NK-92 (cell line): ENCODE results near the gene AGBL4.
"Not testable (repeated sequence)": the region's sequence is repeated elsewhere in the genome, so short reads cannot be mapped to it uniquely, and the experiment has no call there.

Source experiments
- DNase-seq: peaks from one replicate; lab custom pipeline; 2025; ENCODE audit not compliant: unreplicated experiment; lab: John Stamatoyannopoulos, UW

AGBL4 gene

GRCh38 chr1:50023292-50024159, at the start of gene AGBL4:
TSS of gene AGBL4 (minus strand) at chr1:50023954.
- DNase-seq = no peak

GRCh38 chr1:50066806-50067205, 43.1 kb upstream of the AGBL4 start:
- no peak for DNase-seq

GRCh38 chr1:50060279-50060678, 36.5 kb upstream of the AGBL4 start:
- no peak for DNase-seq

- no peak for DNase-seq
Measured at GRCh38 chr1:50048791-50049190, 25.0 kb upstream of the AGBL4 start.

- DNase-seq = no peak
Measured at GRCh38 chr1:50047916-50048694, 24.4 kb upstream of the AGBL4 start.

DNA sequence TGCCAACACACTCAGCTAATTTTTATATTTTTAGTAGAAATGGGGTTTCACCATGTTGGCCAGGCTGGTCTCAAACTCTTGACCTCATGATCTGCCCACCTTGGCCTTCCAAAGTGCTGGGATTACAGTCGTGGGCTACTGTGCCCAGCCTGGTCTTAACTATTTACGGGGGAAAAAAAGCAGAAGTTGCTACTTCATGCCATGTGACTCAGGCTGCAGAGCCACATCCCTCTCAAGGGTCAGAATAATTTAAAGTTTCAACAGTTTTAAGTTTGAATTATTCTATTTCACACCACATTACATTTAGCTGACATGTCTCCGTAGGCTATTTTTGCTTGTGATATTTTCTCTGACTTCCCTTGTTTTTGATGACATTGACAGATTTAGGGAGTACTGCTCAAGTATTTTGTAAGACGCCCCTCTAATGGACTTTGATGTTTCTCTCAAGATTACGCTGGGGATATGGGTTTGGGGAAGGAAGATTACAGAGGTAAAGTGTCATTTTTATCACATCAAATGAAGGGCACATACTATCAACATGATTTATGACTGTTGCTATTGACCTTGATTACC, 14.6 kb upstream of the AGBL4 start:
- DNase-seq = no peak

GRCh38 chr1:50027794-50028193, 4.0 kb upstream of the AGBL4 start:
- no peak for DNase-seq

- DNase-seq = no peak
Measured at GRCh38 chr1:49995734-49996133, 28.0 kb downstream of the AGBL4 start.

DNA sequence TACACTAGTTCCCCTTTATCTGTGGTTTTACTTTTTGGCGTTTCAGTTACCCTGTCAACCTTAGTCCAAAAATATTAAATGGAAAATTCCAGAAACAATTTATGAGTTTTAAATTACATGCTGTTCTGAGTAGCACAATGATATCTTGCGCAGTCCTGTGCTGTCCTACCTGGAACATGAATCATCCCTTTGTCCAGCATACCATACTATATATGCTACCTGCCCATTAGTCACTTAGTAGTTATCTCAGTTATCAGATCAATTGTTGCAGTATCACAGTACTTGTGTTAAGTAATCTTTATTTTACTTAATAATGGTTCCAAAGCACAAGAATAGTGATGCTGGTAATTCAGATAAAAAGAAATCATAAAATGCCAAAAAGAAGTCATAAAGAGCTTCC, 52.7 kb downstream of the AGBL4 start:
- no peak for DNase-seq

DNA sequence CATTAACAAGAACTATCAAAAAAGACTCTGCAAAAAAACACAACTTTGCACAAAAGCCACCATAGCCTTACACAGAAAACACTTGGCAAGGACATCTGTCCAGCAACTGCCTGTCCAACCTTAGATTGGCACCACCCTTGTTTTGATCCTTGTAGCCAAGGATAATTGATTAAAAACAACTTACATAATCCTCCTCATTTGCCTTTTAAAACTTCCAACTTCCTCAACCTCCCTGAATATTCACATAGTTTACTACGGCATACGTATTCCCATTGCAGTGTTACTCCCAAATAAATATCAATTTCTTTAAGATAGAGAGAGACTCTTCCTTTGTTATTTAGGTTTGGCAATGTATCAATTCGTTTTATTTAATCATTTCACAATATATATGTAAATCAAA, 72.4 kb downstream of the AGBL4 start:
- DNase-seq = no peak

- DNase-seq = not testable (repeated sequence)
Measured at GRCh38 chr1:49915301-49915700, 108.5 kb downstream of the AGBL4 start.

DNA sequence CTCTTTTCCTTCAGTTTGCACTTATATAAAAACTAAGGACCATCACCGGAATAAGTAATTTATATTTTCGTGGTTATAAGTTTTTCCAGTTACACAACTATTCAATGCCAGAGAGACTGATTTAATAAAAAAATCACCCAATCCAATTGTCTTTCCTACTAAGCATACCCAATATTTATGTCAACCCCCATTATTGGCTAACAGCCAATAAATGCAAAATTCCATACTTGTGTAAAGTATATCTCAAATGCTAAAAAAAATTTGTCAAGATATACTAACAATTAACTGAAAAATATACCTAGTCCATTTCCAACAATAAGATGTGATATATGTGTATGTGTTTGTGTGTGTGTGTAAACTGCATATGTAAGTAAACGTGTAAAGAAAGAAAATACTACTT, 117.4 kb downstream of the AGBL4 start:
- no peak for DNase-seq

DNA sequence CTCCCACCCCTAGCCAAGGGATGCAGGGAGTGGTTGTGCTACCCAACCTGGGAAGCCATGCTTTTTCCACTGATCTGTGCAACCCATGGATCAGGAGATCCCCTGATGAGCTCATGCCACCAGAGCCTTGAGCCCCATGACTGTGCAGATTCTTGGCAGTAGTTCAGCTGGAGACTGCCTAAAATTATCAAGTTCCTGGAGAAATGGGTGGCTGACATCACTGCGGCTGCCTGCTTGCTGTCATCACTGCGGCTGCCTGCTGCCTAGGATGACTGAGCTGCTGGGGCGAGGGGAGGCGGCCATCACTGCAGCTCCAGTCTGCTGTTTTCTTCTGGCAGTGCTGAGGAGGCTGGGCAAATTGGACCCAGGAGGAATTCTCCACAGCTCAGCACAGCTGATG, 159.2 kb downstream of the AGBL4 start:
- DNase-seq = no peak

- no peak for DNase-seq
Measured at GRCh38 chr1:49854741-49855140, 169.0 kb downstream of the AGBL4 start.

GRCh38 chr1:49842596-49842995, 181.2 kb downstream of the AGBL4 start:
- DNase-seq = no peak

DNA sequence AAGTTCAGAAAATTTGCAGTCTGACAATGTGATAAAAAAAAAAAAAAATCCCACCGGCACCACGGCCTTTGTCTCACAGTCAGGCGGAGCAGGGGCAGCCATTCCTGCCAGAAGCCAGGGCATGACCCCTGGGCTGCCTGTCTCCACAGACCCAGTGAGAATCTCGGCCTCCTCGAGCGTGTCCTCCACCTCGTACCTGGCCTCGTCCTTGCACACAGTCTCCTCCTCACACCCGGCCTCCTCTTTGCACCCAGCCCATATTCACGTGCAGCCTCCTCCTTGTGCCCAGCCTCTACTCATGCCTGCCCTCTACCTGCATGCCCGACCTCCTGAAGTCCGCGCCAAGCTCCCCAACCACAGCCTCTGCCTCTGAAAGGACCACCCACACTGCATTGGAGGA, 182.0 kb downstream of the AGBL4 start:
- no peak for DNase-seq

GRCh38 chr1:49824261-49824660, 199.5 kb downstream of the AGBL4 start:
- DNase-seq = no peak

DNA sequence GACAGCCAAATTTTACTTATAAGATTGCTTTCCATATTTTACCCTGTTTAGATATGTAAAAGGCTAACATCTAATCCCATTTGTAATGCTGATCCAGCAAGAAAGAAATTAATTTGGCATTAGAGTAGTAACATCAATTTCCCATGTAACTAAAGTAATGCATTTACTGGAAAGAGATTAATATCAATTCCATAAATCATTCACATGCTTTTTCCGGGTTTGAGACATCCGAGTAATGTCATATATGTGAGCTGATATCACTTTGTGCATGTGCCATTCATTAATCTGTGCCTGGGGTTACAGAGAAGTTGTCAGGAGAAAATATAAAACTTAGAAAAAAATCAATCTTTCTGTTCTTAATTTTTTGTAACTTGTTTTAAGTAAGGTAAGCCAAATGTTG, 206.1 kb downstream of the AGBL4 start:
- no peak for DNase-seq

DNA sequence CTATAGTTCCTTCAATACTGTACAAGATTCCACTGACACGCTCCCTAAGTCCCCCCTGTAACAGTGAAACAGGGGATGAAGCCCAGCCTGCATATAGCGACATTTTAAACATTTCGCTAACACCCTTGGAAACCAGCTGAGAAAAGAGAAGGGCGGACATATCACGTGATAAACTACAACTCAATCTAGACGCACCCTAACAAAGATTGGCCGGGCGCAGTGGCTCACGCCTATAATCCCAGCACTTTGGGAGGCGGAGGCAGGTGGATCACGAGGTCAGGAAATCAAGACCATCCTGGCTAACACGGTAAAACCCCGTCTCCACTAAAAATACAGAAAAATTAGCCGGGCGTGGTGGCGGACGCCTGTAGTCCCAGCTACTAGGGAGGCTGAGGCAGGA, 236.7 kb downstream of the AGBL4 start:
- not testable (repeated sequence) for DNase-seq

- no peak for DNase-seq
Measured at GRCh38 chr1:49765034-49765433, 258.7 kb downstream of the AGBL4 start.

DNA sequence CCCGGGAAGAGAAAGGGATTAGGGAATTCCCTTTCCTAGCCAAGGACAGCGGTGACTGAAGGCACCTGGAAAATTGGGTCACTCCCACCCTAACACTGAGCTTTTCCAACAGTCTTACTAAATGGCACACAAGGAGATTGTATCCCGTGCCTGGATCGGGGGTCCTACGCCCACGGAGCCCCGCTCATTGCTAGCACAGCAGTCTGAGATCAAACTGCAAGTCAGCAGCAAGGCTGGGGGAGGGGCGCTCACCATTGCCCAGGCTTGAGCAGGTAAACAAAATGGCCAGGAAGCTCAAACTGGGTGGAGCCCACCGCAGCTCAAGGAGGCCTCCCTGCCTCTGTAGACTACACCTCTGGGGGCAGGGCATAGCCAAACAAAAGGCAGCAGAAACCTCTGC, 285.6 kb downstream of the AGBL4 start:
- DNase-seq = not testable (repeated sequence)

- DNase-seq = no peak
Measured at GRCh38 chr1:49728377-49728776, 295.4 kb downstream of the AGBL4 start.
